GM18505 (cell line): Measurements from ENCODE around the gene CPNE2.

Experiments used
- ATAC-seq: cut with Tn5 transposase; IDR thresholded peaks from one replicate; pipeline ENCODE4 v1.9.1; 2021; ENCODE audit not compliant: unreplicated experiment
- POLR2A ChIP-seq: IDR thresholded peaks from 4 replicates; pipeline ENCODE4 v1.6.1; 2011; ENCODE audit warnings: borderline replicate concordance; ENCODE audit not compliant: insufficient read depth, insufficient read length; ENCODE audit errors: extremely low read depth

The CPNE2 gene

DNA sequence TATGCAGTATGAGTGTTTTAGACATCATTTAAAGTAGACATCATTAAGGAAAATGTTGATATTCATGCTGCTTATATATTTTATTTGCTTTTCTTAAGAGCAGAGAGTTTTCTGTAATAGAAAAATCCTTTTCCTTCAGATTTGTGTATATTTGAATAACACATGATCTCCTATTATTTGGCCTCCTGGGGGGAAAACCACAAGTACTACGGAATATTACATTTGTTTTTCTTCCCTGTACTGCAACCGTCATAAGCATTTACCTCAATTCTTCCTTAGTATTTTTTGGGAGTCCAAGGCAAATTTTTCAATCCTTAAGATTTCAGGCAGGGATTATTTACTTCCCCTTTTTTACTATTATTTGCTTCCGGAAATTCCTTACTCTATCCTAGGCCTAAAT, 99.8 kb downstream of the CPNE2 start:
- no peak for TF ChIP-seq POLR2A
- no peak for ATAC-seq

DNA sequence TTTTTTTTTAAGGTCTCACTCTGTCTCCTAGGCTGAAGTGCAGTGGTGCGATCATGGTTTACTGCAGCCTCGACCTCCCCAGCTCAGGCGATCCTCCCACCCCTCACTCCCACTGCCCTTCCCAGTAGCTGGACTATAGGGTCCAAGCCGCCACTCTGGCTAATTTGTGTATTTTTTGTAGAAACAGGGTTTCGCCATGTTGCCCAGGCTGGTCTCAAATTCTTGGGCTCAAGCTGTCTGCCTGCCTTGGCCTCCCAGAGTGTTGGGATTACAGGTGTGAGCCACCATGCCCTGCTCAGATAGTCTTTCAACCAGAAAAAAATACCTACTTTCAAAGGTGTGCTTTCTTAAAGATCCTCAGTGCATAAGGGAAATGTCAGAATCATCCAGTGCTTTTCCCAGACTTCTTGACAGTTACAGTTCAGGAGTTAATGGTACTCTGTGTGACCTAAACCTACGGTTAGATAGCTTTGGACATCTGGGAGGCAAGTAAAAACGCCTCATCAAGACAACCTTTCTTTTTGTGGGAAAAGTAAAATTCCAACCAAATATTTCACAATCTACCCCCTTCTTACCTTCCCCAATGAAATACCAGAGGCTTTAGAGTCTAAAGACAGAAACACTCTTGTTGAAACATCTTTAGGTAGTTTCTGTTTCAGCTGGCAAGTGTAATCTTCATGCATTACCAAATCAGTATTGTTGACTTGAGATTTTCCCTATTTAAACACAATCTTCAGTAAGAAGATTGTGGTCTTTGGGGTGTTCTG, 100.5 kb downstream of the CPNE2 start:
- no peak for ATAC-seq
- no peak for TF ChIP-seq POLR2A

DNA sequence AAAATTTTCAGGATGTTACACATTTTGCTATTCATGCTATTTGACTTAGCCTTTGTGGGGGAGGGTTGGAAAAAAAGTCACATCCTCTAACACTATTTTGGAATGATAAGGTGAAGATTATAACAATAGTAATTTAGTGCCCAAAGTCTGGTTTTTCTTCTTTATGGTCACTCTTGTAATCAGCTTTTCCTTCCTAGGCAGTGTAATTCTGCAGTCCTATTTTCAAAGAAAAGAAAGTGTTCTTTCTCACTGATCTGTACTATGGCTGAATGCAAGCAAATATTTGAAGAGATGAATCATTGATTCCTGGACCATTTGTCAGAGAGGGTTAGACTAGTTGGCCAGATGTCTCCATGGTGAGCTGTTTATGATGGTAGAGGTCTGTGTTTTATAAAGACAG, 102.1 kb downstream of the CPNE2 start:
- ATAC-seq = no peak
- no peak for TF ChIP-seq POLR2A

DNA sequence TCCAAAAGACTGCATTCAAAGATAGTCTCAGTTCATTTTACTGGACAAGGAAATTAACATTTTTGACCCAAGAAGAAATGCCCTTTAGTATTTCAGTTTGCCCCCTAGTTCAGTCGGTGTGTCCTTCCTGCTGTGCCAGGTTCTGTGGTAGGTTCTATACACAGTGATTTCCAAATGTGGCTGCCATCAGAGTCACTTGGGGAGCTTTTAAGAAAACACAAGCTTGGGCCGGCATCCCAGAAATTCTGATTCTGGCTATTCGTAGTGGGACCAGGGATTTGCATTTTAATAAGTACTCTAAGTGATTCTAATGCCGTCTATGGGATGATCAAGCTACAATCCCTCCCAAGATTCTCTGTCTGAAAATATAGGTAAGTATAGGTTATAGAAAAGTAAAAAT, 103.9 kb downstream of the CPNE2 start:
- no peak for ATAC-seq
- no peak for TF ChIP-seq POLR2A

DNA sequence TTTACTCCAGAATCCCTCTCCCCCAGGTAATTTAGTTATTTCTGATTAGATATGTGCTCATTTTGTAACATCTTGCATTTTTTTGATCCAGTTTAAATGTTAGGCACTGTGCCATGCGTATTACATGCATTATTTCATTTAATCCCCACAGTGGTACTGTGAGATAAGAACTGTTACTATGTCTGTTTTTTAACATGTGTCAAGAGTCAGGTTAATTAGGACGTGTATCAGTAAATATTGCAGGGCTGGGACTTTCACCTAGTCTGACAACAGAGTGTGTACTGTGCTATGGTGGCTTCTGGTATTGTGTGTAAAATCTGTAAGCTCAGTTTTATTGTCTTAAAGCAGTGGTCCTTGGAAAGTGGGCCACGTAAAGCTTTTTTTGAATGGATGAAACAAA, 104.4 kb downstream of the CPNE2 start:
- ATAC-seq = no peak
- no peak for TF ChIP-seq POLR2A
